H9 (cell line): ENCODE measurements around the gene TECTB. TPM values are rescaled to one million over a fixed set of nuclear protein-coding genes. Genes with fewer than 3 reads are reported as not detected.

Source experiments
- DNase-seq: peaks from one replicate; pipeline ENCODE4 v3.0.0-alpha.2; 2017
- H2AFZ ChIP-seq: one replicate; pipeline ENCODE4 v1.6.1; 2013; ENCODE audit warnings: mild to moderate bottlenecking, low read length, control low read depth, moderate library complexity
- H2AK5ac ChIP-seq: 2 replicates; pipeline ENCODE4 v1.6.1; 2013; ENCODE audit warnings: low read length, control low read depth, mixed read lengths; ENCODE audit not compliant: insufficient read length
- H2BK120ac ChIP-seq: one replicate; pipeline ENCODE4 v1.6.1; 2013; ENCODE audit warnings: low read depth, mild to moderate bottlenecking, low read length, control low read depth, inconsistent platforms; ENCODE audit not compliant: poor library complexity, severe bottlenecking
- H2BK12ac ChIP-seq: 2 replicates; pipeline ENCODE4 v1.6.1; 2013; ENCODE audit warnings: low read length, control low read depth, mixed read lengths, low read depth; ENCODE audit not compliant: insufficient read length
- H2BK15ac ChIP-seq: 2 replicates; pipeline ENCODE4 v1.6.1; 2013; ENCODE audit warnings: low read depth, low read length, control low read depth
- H2BK20ac ChIP-seq: one replicate; pipeline ENCODE4 v1.6.1; 2013; ENCODE audit warnings: low read depth, mild to moderate bottlenecking, low read length, control low read depth, inconsistent platforms; ENCODE audit not compliant: poor library complexity, severe bottlenecking
- H2BK5ac ChIP-seq: 2 replicates; pipeline ENCODE4 v1.6.1; 2013; ENCODE audit warnings: low read length, control low read depth, mixed read lengths; ENCODE audit not compliant: insufficient read length
- H3K14ac ChIP-seq: 2 replicates; pipeline ENCODE4 v1.6.1; 2013; ENCODE audit warnings: low read length, control low read depth; ENCODE audit not compliant: insufficient read depth
- H3K18ac ChIP-seq: 2 replicates; pipeline ENCODE4 v1.6.1; 2013; ENCODE audit warnings: low read depth, mild to moderate bottlenecking, mixed read lengths, low read length, control low read depth; ENCODE audit not compliant: insufficient read length
- H3K23ac ChIP-seq: 2 replicates; pipeline ENCODE4 v1.6.1; 2013; ENCODE audit warnings: low read length, control low read depth, mixed read lengths, low read depth; ENCODE audit not compliant: insufficient read length
- H3K23me2 ChIP-seq: 2 replicates; pipeline ENCODE4 v1.6.1; 2013; ENCODE audit warnings: low read depth, mild to moderate bottlenecking, mixed read lengths, low read length, control low read depth; ENCODE audit not compliant: insufficient read length, poor library complexity, severe bottlenecking
- H3K27ac ChIP-seq: 2 replicates; pipeline ENCODE4 v1.5.1; 2013; ENCODE audit warnings: low read length, control low read depth, mixed read lengths, low read depth; ENCODE audit not compliant: insufficient read length
- H3K27me3 ChIP-seq: 2 replicates; pipeline ENCODE4 v1.6.1; 2013; ENCODE audit warnings: low read length, control low read depth, inconsistent platforms; ENCODE audit not compliant: insufficient read depth
- H3K4ac ChIP-seq: 2 replicates; pipeline ENCODE4 v1.6.1; 2013; ENCODE audit warnings: low read depth, mild to moderate bottlenecking, control low read depth, inconsistent platforms, low read length, moderate library complexity
- H3K4me1 ChIP-seq: 2 replicates; pipeline ENCODE4 v1.6.1; 2013; ENCODE audit warnings: low read length, control low read depth, inconsistent platforms; ENCODE audit not compliant: insufficient read depth
- H3K4me2 ChIP-seq: 2 replicates; pipeline ENCODE4 v1.6.1; 2013; ENCODE audit warnings: low read length, control low read depth, mixed read lengths; ENCODE audit not compliant: insufficient read length, insufficient read depth
- H3K56ac ChIP-seq: 2 replicates; pipeline ENCODE4 v1.6.1; 2013; ENCODE audit warnings: low read depth, mild to moderate bottlenecking, mixed read lengths, low read length, control low read depth; ENCODE audit not compliant: insufficient read length
- H3K79me1 ChIP-seq: 2 replicates; pipeline ENCODE4 v1.6.1; 2013; ENCODE audit warnings: low read depth, mild to moderate bottlenecking, moderate library complexity, low read length, control low read depth, inconsistent platforms; ENCODE audit not compliant: insufficient read depth, poor library complexity, severe bottlenecking
- H3K79me2 ChIP-seq: 2 replicates; pipeline ENCODE4 v1.6.1; 2013; ENCODE audit warnings: low read length, control low read depth, inconsistent platforms; ENCODE audit not compliant: insufficient read depth
- H3K9ac ChIP-seq: 2 replicates; pipeline ENCODE4 v1.6.1; 2013; ENCODE audit warnings: low read length, control low read depth, mixed read lengths; ENCODE audit not compliant: insufficient read length; ENCODE audit errors: extremely low read depth
- H3K9me3 ChIP-seq: one replicate; pipeline ENCODE4 v1.6.1; 2013; ENCODE audit warnings: low read depth, low read length, inconsistent platforms; ENCODE audit not compliant: control insufficient read depth
- H3T11ph ChIP-seq: one replicate; pipeline ENCODE4 v1.6.1; 2013; ENCODE audit warnings: mild to moderate bottlenecking, low read length, control low read depth, inconsistent platforms
- H4K20me1 ChIP-seq: one replicate; pipeline ENCODE4 v1.6.1; 2013; ENCODE audit not compliant: control insufficient read depth, insufficient read length, insufficient read depth
- H4K5ac ChIP-seq: 2 replicates; pipeline ENCODE4 v1.6.1; 2013; ENCODE audit warnings: low read depth, mild to moderate bottlenecking, mixed read lengths, low read length, control low read depth; ENCODE audit not compliant: insufficient read length
- H4K8ac ChIP-seq: replicated peaks from 2 replicates; pipeline ENCODE4 v1.6.1; 2013; ENCODE audit warnings: low read length, control low read depth, mixed read lengths, low read depth; ENCODE audit not compliant: insufficient read length
- H4K91ac ChIP-seq: 2 replicates; pipeline ENCODE4 v1.6.1; 2013; ENCODE audit warnings: low read depth, mild to moderate bottlenecking, moderate library complexity, mixed read lengths, low read length, control low read depth; ENCODE audit not compliant: insufficient read length
- H3K27ac Mint-ChIP-seq, 3 experiments: 2 replicates in 2 of 3; 3 replicates in 1 of 3; pipeline ENCODE4 v1.8.0; 2020 to 2021; ENCODE audit warnings: mixed read lengths in 3 of 3, mild to moderate bottlenecking in 1 of 3, moderate library complexity in 1 of 3
- H3K27me3 Mint-ChIP-seq: 2 replicates; pipeline ENCODE4 v1.8.0; 2021; ENCODE audit warnings: low read depth, mild to moderate bottlenecking, moderate library complexity, mixed read lengths
- H3K36me3 Mint-ChIP-seq, 3 experiments: 2 replicates in 2 of 3; 3 replicates in 1 of 3; pipeline ENCODE4 v1.8.0; 2020 to 2021; ENCODE audit warnings: low read depth in 3 of 3, mixed read lengths in 3 of 3; ENCODE audit not compliant: insufficient read depth in 1 of 3
- H3K4me1 Mint-ChIP-seq, 2 experiments: 2 replicates each; pipeline ENCODE4 v1.8.0; 2020; ENCODE audit warnings: mixed read lengths in 2 of 2
- H3K4me3 Mint-ChIP-seq, 2 experiments: 2 replicates in 1 of 2; 3 replicates in 1 of 2; pipeline ENCODE4 v1.8.0; 2020 to 2021; ENCODE audit warnings: mild to moderate bottlenecking in 2 of 2, mixed read lengths in 2 of 2, moderate library complexity in 1 of 2
- H3K9me3 Mint-ChIP-seq, 2 experiments: 2 replicates in 1 of 2; 3 replicates in 1 of 2; pipeline ENCODE4 v1.8.0; 2020; ENCODE audit warnings: mild to moderate bottlenecking in 2 of 2, mixed read lengths in 2 of 2, moderate library complexity in 1 of 2
- WGBS: extraction: QIAGEN DNeasy Blood & Tissue Kit; methylation state at CpG from one replicate; pipeline ENCODE4 v1.1.7; 2013; ENCODE audit warnings: missing lambda C conversion rate, low lambda C conversion rate, mixed read lengths; ENCODE audit not compliant: insufficient read length; ENCODE audit errors: extremely low coverage; 5-methylcytosine and 5-hydroxymethylcytosine counted together
- total RNA-seq: library from RNA; stranded (reverse); gene quantifications from 2 replicates; pipeline ENCODE4 v1.2.1, GENCODE V29; 2021
- TF ChIP-seq, protein P1 (sequence below): fragments of 200-600 bp; sonication (generic); conservative IDR thresholded peaks from 3 replicates; pipeline ENCODE4 v1.8.0; 2021; ENCODE audit warnings: antibody characterized with exemption, mild to moderate bottlenecking

Gene TECTB
- total RNA-seq, 1 experiment from 2014 or later = not detected

GRCh38 chr10:112349521-112350085 lies 66.4 kb downstream of the TECTB start:
- Histone ChIP-seq H2BK15ac (no peak overlapping the region), H3K79me2 (no peaks in the 10 kb centered on the region), H3K79me1 (no peaks in the 10 kb centered on the region), H2BK12ac (no peak overlapping the region), H3K23me2 (no peaks in the 10 kb centered on the region), H2BK20ac (no peak overlapping the region), H3K9me3 (no peaks in the 10 kb centered on the region), H3K18ac (no peak overlapping the region), H3K27me3 (no peaks in the 10 kb centered on the region), H4K5ac (no peak overlapping the region), H3K9ac (no peak overlapping the region), H2BK5ac (no peak overlapping the region), H3T11ph (no peak overlapping the region), H3K4ac (no peak overlapping the region), H3K4me2 (no peak overlapping the region), H4K8ac (no peak overlapping the region), H3K56ac (no peak overlapping the region), H3K4me1 (no peaks in the 10 kb centered on the region; the same call in 1 of the 2 replicates), H4K20me1 (no peaks in the 10 kb centered on the region), H4K91ac (no peak overlapping the region), H3K23ac (no peak overlapping the region), H2AK5ac (no peak overlapping the region), H3K27ac (no peak overlapping the region), H2BK120ac (no peak overlapping the region), H3K14ac (no peak overlapping the region), H2AFZ (no peak overlapping the region)
- Mint-ChIP-seq H3K9me3 (no peaks in the 10 kb centered on the region; a peak in 1 of 5 replicates), H3K36me3 (no peaks in the 10 kb centered on the region; a peak in 1 of 7 replicates), H3K27ac (no peak overlapping the region), H3K27me3 (peaks cover 2% of the 10 kb centered on the region; the same call in 1 of the 2 replicates), H3K4me3 (no peak overlapping the region), H3K4me1 (peaks cover 0 to 6% of the 10 kb centered on the region in 2 experiments; a peak in 2 of 4 replicates)
- TF ChIP-seq, protein P1, sequence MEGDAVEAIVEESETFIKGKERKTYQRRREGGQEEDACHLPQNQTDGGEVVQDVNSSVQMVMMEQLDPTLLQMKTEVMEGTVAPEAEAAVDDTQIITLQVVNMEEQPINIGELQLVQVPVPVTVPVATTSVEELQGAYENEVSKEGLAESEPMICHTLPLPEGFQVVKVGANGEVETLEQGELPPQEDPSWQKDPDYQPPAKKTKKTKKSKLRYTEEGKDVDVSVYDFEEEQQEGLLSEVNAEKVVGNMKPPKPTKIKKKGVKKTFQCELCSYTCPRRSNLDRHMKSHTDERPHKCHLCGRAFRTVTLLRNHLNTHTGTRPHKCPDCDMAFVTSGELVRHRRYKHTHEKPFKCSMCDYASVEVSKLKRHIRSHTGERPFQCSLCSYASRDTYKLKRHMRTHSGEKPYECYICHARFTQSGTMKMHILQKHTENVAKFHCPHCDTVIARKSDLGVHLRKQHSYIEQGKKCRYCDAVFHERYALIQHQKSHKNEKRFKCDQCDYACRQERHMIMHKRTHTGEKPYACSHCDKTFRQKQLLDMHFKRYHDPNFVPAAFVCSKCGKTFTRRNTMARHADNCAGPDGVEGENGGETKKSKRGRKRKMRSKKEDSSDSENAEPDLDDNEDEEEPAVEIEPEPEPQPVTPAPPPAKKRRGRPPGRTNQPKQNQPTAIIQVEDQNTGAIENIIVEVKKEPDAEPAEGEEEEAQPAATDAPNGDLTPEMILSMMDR = no peak
- no CpG with 5 or more reads among the region's 46 CpGs for WGBS
- no peak for DNase-seq
